Measurements from ENCODE around the gene PHLDB1.
"Not testable (repeated sequence)": the region's sequence is repeated elsewhere in the genome, so short reads cannot be mapped to it uniquely, and the experiment has no call there.

DNA sequence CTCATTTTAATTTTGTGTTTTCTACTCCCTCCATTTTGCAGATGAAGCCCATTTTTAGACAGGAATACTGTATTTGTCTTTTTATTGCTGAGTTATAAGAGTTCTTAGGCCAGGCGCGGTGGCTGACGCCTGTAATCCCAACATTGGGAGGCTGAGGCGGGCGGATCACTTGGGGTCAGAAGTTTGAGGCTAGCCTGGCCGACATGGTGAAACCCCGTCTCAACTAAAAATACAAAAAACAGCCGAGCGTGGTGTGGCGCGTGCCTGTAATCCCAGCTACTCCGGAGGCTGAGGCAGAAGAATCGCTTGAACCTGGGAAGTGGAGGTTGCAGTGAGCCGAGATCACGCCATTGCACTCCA is 35.7 kb upstream of the PHLDB1 start:
- TF ChIP-seq, protein P1, sequence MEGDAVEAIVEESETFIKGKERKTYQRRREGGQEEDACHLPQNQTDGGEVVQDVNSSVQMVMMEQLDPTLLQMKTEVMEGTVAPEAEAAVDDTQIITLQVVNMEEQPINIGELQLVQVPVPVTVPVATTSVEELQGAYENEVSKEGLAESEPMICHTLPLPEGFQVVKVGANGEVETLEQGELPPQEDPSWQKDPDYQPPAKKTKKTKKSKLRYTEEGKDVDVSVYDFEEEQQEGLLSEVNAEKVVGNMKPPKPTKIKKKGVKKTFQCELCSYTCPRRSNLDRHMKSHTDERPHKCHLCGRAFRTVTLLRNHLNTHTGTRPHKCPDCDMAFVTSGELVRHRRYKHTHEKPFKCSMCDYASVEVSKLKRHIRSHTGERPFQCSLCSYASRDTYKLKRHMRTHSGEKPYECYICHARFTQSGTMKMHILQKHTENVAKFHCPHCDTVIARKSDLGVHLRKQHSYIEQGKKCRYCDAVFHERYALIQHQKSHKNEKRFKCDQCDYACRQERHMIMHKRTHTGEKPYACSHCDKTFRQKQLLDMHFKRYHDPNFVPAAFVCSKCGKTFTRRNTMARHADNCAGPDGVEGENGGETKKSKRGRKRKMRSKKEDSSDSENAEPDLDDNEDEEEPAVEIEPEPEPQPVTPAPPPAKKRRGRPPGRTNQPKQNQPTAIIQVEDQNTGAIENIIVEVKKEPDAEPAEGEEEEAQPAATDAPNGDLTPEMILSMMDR (IDR thresholded peaks at IDR 0.05) = not testable (repeated sequence)
- TF ChIP-seq POLR2A (IDR thresholded peaks at IDR 0.05) = not testable (repeated sequence)

All from heart left ventricle (tissue), 13 donors.